Right renal pelvis (tissue), 4 donors: ENCODE data around the gene C19orf38. TPM values are rescaled to one million over a fixed set of nuclear protein-coding genes. Genes with fewer than 3 reads are reported as not detected.
"Not testable (repeated sequence)": the region's sequence is repeated elsewhere in the genome, so short reads cannot be mapped to it uniquely, and the experiment has no call there.

Experiments used
- DNase-seq, 4 donors: peaks; one replicate each; pipeline ENCODE4 v3.0.0-alpha.2; 2013; ENCODE audit warnings: low read depth in 4 of 4, low spot score in 3 of 4, missing footprints in 1 of 4
- polyA plus RNA-seq, 4 donors: library from polyadenylated mRNA; unstranded; fragments of 120-200 nt; gene quantifications; one replicate each; pipeline ENCODE4 v1.2.1, GENCODE V29; 2013; ENCODE audit not compliant: insufficient read length in 4 of 4

Gene C19orf38
- polyA plus RNA-seq, 4 donors: 1.5 to 2.3 (median 2.0) TPM

DNA sequence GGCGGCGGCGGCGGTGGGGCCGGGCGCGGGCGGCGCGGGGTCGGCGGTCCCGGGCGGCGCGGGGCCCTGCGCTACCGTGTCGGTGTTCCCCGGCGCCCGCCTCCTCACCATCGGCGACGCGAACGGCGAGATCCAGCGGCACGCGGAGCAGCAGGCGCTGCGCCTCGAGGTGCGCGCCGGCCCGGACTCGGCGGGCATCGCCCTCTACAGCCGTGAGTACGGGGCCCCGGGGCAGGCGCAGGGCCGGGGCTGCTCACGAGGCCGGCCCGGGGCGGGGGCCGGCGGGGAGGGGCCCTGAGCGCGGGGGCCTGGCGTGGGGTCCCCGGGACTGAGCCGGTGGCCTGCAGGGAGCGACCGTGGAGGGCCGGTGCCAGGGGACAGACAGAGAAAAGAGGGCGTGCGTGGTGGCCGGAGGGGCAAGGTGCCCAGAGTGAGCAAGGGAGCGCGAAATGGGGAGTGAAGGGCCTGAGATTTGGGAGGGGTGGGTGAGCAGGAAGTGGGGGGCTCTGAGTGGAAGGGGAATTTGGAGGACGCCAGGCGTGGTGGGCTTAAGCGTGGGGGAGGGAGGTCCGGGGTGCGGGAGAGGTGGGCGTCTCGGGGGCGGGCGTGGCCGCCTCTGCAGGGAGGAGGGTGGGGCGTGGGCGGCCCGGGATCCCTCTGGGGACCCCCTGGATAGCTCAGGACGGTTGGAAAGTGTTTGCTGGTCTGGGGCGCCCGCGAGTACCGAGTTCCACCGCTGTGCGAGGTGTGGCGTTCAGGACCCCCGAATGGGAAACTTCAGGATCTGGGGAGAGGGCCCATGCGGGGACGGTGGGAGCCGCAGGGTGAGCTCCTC, 23.7 kb downstream of the C19orf38 start:
- no peak for DNase-seq

DNA sequence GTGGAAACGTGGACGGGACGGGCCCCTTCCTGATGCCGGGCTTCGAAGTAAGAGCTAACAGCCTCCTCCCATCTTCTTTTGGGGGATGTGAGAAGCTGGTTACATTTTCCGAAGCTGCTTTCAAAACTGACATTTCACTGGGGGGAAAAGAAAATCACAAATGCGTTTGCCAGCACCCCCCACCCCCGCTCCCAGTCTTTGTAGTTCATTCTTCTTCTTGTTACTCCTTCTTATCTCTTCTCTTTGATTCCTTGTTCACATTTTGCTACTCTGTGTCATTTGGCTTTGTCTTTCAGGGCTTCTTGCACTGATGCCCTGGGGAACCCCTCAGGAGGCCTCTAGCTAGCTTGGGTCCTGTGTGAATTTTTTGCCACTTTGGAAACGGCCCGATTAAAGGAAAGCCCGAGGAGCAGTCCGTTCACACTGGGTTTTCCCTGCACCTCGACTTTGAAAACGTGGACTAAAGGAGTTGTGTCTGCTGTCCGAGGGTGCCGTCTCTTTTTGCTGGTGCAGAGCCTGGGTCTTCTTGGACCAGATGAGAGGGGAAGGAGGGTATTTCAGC, 24.4 kb downstream of the C19orf38 start:
- DNase-seq: no peak

DNA sequence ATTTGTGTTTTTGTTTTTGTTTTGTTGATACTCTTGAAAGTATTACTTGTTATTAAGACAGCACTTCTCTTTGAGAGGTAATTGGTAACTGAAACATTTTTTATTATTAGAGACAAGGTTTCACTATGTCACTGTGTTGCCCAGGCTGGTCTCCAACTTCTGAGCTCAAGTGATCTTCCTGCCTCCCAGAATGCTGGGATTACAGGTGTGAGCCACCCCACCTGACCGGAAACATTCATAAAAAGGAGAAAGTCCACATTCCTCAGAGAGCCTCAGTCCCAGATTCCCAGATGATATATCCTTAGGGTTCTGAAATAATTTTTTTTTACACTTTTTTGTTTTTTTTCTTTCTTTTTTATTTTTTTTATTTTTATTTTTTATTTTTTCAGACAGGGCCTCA, 25.8 kb downstream of the C19orf38 start:
- no peak for DNase-seq

DNA sequence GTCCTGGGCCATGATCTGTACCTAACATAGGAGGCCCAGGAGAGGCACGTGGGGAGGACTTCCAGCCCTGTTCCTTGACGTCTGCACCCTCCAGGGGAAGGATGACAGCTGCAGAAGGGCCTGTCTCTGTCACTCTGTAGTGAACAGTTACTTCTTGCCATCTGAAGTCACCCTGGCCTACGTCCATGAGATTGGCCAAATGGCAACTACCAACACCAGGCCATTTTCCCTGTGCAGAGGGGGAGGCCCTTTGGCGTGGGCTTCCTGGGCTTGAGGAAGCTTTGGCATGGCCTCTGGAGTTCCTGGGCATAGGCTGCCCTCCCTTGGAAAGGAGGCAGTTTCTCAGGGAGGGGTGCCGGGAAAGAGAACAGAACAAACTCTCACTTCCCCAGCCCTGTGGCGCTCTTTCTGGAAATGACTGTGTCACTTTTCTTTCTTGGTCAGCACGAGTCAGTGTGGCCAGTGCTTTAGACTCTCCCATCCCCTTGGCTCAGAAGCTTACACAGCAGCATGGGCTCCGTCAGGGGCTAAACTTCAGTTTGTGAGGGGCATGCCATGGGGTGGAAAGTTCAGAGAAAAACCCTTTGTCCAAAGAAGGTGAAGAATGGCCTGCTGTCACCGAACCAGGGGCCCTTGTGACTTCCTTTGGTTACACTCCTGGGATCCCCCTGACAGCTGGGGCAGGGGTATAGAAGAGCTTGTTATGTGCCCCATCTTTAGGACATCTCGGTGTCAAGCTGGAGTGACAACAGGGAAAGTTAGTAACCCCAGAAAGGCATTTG, 28.4 kb downstream of the C19orf38 start:
- DNase-seq: no peak

DNA sequence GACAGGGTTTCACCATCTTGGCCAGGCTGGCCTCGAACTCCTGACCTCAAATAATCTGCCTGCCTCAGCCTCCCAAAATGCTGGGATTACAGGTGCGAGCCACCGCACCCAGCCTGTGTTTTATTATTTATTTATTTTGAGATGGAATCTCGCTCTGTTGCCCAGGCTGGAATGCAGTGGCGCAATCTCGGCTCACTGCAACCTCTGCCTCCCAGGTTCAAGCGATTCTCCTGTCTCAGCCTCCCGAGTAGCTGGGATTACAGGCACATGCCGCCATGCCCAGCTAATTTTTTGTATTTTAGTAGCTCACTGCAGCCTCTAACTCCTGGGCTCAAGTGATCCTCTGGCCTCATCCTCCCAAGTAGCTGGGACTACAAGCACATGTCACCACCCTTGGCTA, 29.4 kb downstream of the C19orf38 start:
- DNase-seq: not testable (repeated sequence)

DNA sequence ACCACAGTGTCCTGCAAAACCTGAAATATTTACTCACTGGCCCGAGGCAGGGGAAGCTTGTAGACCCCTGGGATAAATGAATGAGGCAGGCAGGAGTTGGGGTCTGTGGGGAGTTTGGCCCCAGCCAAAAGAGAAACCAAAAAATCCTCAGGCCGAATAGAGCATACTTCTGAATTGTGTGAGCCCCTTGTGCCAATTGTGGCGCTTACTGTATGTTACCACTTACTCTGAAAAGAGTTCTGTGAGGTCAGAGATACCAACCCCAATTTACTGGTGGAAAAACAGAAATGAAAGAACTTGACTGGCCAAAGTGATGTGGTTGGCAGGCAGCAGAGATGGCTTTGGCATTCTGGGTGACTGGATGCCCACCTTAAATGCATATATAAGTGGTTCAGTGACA, 30.0 kb downstream of the C19orf38 start:
- no peak for DNase-seq

DNA sequence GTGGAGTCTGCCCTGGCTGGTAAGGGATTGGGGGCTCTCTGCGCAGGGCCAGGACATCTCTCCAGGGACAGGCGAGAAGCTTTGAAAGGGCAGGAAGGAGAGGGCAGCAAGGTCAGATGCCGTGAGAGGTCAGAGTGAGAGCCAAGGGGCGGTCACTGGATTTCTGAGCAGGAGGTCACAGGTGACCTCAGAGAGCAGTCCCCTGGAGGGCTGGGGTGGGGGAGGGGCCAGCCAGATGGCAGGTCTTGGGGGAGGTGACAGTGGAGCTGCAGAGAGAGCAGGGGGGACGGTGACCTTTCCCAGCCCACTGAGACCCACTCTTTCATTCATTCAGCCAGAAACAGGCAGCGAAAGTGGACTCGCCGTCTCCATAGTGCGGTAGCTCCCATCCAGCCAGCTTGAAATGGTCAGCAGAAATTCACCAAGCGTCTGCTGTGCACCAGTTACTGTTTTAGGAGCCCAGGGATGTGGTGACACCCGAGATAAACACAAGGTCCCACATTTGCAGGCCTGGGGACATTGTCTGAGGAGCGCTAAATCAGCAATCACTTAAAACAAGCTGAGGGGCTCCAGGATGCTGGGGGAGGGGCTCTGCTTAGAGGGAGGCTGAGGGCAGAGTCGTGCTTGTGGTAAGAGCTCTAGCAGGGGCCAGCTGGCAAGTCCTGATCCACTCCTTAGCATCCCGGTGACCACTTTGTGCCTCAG, 33.3 kb downstream of the C19orf38 start:
- DNase-seq: no peak

DNA sequence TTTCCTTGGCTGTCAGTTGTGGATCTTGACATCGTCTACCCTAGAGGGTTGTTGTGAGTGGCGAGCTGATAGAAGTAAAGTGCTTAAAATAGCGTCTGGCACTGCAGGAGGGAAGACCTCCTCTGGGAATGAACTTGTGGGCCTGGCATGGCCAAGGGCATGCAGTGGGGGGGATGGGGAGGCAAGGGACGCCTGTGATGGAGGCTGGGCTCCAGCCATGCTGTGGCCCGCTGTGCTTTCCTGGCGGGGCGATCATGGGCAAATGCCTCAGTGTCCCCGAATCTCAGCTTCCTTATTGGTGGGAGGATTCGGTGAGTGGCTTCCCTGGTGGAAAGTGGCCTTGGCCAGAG, 33.9 kb downstream of the C19orf38 start:
- DNase-seq: no peak

DNA sequence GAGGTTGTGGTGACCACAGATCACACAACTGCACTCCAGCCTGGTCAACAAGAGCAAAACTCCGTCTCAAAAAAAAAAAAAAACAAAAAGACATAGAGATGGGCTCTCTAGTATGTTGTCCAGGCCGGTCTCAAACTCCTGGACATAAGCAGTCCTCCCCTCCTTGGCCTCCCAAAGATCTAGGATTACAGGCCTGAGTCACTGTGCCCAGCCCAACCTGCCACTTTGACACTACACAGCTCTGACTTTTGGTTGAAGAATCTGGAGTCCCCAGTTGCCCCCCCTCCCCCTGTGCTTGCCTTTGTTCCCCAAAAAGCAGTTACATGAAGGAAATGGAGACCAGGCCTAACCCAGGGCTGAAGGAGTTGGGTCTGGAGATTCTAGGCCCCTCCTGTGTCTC, 36.1 kb downstream of the C19orf38 start:
- no peak for DNase-seq

DNA sequence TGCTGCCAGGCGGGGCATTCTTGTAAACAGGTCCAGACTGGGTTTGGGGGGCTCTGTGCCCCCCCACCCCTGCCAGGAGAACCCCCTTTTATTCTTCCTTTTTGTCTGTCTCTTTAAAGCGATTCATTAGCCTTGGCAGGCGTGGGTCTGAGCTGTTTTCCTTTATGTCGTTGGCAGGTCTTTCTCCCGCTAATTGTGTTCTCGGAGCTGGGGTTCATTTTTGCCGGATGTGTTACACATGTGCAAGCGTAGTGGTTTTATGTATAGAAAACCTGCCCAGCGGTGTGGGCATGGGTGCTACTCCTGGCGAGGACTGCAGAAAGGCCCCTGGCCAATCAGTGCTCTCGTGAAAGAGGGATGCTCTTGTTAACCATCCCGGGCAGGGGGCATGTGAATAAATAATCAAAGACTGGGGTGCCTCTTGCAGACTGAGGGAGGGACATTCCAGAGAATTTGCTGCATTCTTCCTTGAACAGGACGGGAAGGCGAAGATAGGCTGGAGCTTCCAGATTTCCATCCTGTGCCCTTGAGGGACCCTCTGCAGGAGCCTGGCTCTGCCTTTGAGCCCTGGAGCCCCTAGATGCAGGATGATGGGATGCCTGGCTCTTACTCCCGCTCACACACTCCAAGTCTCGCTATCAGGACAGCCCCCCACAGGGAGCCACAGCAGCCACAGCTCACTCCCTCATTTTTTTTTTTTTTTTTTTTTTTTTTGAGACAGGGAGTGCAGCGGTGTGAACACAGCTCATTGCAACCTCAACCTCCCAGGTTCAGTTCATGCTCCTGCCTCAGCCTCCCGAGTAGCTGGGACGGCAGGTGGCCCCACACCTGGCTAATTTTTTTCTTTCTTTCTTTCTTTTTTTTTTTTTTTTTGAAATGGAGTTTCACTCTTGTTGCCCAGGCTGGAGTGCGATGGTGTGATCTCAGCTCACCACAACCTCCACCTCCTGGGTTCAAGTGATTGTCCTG, 37.3 kb downstream of the C19orf38 start:
- DNase-seq: no peak

DNA sequence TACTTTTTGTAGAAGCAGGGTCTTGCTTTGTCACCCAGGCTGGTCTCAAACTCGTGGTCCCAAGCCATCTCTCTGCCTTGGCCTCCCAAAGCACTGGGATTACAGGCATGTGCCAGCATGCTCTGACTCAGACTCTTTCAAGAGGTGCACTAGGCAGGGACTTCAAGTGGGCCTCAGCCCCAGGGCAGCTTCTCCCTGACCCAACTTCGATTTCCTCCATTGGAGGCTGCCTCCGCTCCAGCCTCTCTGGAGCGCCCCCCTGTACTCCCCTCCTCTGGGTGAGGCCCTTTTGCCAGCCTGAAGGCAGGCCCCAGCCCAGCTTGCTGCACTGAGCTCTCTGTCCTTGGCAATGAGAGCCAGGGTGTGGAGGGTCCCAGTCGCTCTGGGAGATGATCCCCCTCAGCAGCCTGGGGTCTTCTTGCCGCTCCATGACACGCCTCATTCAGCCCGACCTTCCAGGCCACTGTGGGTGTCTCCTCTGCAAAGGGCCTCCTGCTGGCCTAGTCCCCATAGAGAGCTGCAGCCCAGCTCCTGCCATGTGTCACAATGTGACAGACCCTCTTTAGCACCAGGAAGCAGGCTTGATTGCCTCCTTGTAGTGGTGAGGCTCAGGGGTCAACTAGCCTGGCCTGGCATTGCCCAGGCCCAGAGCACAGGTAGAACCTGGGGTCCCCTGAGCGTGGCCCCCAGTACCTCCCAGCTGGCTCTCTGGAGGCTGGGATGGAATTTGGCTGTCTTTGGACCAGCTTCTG, 39.6 kb downstream of the C19orf38 start:
- DNase-seq: no peak

DNA sequence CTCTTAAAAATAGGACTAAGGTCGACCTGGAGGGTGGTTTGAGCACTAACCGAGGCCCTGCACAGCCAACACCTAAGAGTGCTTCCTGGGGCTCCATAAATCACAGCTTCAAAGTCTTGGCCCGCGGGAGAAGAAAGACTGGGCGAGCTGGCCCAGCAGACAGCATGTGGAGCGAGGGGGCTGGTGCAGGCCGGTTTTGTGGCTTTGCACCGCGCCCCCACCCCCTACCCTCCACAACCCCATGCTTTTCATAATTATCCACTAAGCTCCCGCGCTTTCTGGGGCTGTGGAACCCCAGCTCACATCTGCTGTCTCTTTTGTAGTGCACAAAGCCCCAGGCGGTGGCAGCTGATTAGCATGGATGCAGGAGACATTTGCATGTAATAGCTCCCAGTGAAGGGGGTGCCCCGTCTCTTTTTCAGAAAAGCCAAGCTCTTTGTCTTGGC, 40.2 kb downstream of the C19orf38 start:
- DNase-seq: no peak

DNA sequence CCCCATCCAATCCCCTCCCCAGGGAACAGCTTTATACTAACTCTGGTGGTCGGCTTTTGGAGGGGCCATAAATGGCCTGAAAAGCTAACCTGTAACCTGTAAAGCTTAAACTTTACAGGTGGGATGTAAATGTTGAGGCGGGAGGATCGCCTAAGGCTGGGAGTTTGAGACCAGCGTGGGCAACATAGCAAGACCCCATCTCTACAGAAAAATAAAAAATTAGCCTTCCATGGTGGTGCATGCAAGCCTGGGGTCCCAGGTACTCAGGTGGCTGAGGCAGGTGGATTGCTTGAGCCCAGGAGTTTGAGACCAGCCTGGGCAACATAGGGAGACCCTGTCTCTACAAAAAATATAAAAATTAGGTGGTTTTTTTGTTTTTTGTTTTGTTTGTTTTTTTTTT, 41.7 kb downstream of the C19orf38 start:
- no peak for DNase-seq

DNA sequence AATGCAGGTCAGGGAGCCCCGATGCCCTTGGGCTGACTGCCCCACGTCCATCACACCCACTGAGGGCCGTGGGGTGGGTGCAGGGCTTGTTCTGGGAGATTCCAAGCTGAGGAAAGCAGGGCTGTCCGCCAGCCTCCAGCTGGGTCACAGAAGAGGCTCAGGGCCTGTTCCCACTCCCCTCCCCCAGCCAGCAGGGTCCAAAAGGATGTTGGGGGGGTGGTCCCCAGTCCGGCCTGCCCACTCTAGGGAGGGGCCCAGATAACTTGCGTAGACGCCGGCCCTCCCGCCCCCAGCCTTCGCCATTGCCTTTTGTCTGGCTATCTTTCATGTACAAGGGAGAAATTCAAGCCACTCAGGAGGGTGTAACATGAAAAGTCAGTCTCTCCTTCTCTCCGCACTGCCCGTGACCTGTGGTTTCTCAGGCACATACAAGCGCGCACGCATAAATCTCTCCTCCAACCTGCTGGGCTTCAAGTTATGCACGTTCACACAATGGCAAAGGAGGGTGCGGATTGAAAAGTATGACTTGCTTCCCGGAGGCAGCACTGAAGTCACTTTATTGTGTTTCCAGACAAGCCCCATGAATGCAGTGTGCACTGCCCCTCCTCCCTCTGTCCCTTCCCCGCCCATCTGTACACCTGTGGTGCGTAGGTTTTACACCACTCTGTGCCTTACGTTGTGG, 43.3 kb downstream of the C19orf38 start:
- peak in 2 of 4 donors; percentile 28 to 63 for DNase-seq

DNA sequence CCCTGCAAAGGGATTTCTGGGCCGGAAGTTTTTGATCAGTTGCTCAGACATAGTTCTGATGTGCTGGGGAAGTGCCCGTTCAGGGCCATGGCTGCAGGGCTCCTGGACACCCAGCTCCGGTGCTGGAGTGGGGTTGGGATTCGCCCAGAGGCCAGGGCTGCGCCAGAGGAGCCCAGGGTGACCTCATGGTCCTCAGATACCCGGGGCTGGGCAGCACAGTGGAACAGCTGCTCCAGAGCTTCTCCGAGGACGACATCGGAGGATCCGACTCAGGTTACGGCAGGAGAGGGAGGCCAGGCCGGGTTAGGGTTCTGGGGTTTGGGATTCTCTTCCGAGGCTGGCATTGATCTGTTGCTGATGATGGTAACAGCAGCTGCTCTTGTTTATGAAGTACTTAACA, 44.0 kb downstream of the C19orf38 start:
- DNase-seq: no peak

DNA sequence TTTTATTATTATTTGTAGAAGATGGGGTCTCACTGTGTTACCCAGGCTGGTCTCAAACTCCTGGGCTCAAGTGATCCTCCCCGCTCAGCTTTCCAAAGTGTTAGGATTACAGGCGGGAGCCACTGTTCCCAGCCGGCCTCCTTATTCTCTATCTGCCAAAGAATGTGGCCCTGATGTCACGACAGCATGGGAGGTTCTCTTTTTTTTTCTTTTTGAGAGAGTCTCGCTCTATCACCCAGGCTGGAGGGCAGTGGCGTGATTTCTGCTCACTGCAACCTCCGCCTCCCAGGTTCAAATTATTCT, 46.6 kb downstream of the C19orf38 start:
- no peak for DNase-seq

DNA sequence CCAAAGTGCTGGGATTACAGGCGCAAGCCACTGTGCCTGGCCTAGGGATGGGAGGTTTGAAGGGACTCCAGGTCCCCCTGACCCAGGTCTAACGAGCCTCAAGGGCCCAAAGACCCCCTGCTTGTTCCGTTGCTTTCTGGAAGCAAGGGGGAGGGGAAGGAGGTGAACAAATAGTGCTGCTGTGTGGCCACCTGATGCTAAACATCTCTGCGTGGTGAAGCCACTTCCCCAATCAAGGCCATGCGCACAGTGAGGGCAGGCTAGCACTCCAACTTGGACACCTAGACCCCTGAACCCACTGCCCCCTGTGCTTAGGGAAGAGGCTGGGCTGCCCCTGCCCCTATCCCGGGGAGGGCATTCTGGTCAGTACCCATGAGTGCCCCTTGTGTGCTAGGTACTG, 47.1 kb downstream of the C19orf38 start:
- DNase-seq: no peak

DNA sequence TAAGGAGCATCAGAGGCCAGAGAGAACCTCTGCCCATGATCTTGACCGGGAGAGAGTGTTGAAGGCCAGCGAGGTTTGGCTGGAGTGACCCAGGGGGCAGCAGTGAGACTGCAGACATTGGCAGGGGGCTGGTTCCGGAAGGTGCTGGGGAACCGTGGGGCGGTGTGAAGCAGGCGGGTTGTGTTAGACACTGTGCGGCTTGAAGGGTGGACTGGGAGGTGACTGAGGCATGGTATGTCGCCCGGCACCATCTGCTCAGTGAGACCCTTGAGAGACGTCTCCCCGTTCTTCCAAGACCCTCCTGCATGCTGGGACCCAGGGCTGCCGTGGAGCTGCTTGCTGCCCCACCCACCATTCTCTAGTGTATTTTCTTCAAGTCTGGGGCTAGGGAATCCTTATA, 47.7 kb downstream of the C19orf38 start:
- DNase-seq: no peak
